Activated CD8-positive, alpha-beta memory T cell treated with anti-CD3 and anti-CD28 coated beads, Interleukin-2, amount 50 U/mL, for 4 hours (primary cell): ENCODE data around the gene ERMARD.

Experiments used
- DNase-seq: peaks from one replicate; pipeline ENCODE4 v3.0.0-alpha.2; 2020

ERMARD gene

GRCh38 chr6:169783971-169784820 is 32.8 kb downstream of the ERMARD start:
- no peak for DNase-seq

- DNase-seq, result no peak
Observed at GRCh38 chr6:169784821-169785340, 33.5 kb downstream of the ERMARD start.

- no peak for DNase-seq
Observed at GRCh38 chr6:169785566-169785965, 34.1 kb downstream of the ERMARD start.

- no peak for DNase-seq
Observed at GRCh38 chr6:169786349-169786748, 34.9 kb downstream of the ERMARD start.

GRCh38 chr6:169787797-169788196 is 36.4 kb downstream of the ERMARD start:
- no peak for DNase-seq

- no peak for DNase-seq
Observed at GRCh38 chr6:169788809-169789145, 37.4 kb downstream of the ERMARD start.

GRCh38 chr6:169789146-169789943 is 37.9 kb downstream of the ERMARD start:
- no peak for DNase-seq

- peak; percentile 71 for DNase-seq
Observed at GRCh38 chr6:169789944-169790927, 38.8 kb downstream of the ERMARD start.

- DNase-seq, result no peak
Observed at GRCh38 chr6:169791721-169792131, 40.3 kb downstream of the ERMARD start.

- no peak for DNase-seq
Observed at GRCh38 chr6:169792306-169793015, 41.0 kb downstream of the ERMARD start.

GRCh38 chr6:169793408-169793807 is 42.0 kb downstream of the ERMARD start:
- no peak for DNase-seq

- no peak for DNase-seq
Observed at GRCh38 chr6:169794317-169795055, 43.1 kb downstream of the ERMARD start.

GRCh38 chr6:169795196-169795595 is 43.8 kb downstream of the ERMARD start:
- DNase-seq, result no peak

GRCh38 chr6:169798764-169799473 is 47.5 kb downstream of the ERMARD start:
- no peak for DNase-seq

GRCh38 chr6:169799474-169799926 is 48.1 kb downstream of the ERMARD start:
- no peak for DNase-seq

- DNase-seq, result no peak
Observed at GRCh38 chr6:169800116-169800667, 48.8 kb downstream of the ERMARD start.

GRCh38 chr6:169800668-169801395 is 49.4 kb downstream of the ERMARD start:
- DNase-seq, result no peak

GRCh38 chr6:169801396-169802160 is 50.2 kb downstream of the ERMARD start:
- no peak for DNase-seq

GRCh38 chr6:169802790-169803189 is 51.4 kb downstream of the ERMARD start:
- no peak for DNase-seq
